COLO668 (cell line): ENCODE results near the gene ADGRB3.
"Not testable (repeated sequence)": the region's sequence is repeated elsewhere in the genome, so short reads cannot be mapped to it uniquely, and the experiment has no call there.

ENCODE experiments used
- DNase-seq: peaks from one replicate; lab custom pipeline; 2025; ENCODE audit not compliant: unreplicated experiment; lab: John Stamatoyannopoulos, UW

The ADGRB3 gene

DNA sequence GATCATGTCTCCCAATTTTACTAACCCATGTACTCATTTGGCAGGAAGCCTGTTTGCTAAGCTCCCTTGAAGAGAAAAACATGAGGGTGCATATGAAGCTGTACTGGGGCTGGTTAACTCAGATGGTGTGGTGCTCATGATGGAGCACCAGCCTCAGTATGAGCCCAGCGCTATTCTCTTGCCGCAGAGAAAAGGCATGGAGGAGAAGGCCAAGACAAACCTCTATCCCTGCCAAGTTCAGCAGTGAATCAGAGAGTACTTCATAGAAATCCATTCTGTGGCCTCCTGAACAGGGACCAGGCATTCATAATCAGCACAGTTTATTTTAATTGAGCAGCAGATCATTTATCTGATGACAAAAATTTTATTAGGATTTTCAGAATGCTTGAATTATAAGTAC, 763.6 kb downstream of the ADGRB3 start:
- no peak for DNase-seq

DNA sequence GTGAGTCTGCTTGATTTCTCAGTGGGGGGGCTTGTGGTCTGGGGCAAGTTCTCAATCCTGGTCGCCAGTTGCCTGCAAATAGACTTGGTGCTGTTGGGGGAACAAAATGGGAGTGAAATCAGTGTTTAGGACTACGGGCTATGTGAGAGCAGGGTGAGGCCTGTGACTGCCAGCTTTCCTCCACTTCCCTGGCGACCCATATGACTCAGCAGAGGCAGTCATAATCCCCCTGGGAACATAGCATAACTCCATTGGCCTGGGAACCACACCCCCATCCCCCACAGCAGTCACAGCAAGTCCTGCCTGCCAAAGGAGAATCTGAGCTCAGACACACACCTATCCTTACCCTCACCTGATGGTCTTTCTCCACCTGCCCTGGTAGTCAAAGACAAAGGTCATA, 773.8 kb downstream of the ADGRB3 start:
- no peak for DNase-seq

GRCh38 chr6:69416776-69417175, 781.7 kb downstream of the ADGRB3 start:
- no peak for DNase-seq

DNA sequence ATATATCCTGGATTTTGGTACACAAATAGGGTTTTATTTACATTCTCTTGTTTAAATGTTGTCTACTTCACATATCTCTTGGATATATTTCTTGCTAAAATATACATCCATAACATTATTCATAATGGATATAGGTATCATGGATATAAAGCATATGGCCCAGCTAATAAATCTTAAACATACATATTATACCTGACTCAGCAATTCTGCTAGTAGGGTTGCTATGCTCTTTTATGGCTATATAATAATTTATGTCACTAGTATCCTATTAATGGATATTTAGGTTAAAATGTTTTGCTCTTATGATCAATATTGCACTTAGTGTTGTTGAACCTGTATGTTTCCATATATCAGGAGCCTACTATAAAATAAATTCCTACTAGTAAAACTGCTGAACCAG, 786.2 kb downstream of the ADGRB3 start:
- DNase-seq: no peak

GRCh38 chr6:69422020-69422419, 786.9 kb downstream of the ADGRB3 start:
- no peak for DNase-seq

GRCh38 chr6:69422475-69422874, 787.4 kb downstream of the ADGRB3 start:
- peak; percentile 1 for DNase-seq

GRCh38 chr6:69423785-69424184, 788.7 kb downstream of the ADGRB3 start:
- no peak for DNase-seq

DNA sequence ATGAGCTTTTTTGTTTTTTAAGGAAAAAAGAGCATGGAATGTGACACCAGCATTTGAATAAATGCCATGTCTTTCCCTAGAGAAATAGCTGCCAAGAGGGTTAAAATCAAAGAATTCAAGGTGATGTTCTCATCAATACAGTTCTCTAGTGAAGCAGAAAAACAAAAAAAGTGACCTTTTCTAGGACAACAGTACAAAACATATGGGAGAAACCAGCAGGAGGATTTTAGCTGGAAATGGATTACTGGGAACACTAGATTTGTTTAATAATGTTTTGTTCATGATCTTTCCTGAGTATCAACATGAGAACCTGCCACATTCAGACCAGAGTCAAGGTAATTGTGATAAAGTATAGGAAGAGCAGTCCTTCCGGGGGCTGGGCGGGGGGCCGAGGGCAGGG, 789.5 kb downstream of the ADGRB3 start:
- no peak for DNase-seq

GRCh38 chr6:69427882-69428281, 792.8 kb downstream of the ADGRB3 start:
- DNase-seq: no peak

- DNase-seq: not testable (repeated sequence)
Measured at GRCh38 chr6:69432168-69432567, 797.1 kb downstream of the ADGRB3 start.

DNA sequence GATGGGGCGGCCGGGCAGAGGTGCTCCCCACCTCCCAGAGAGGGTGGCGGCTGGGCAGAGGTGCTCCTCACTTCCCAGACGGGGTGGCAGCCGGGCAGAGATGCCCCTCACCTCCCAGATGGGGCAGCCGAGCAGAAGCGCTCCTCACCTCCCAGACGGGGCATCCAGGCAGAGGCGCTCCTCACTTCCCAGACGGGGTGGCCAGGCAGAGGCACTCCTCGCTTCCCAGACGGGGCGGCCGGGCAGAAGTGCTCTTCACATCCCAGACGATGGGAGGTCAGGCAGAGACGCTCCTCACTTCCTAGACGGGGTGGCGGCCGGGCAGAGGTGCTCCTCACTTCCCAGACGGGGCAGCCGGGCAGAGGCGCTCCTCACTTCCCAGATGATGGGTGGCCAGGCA, 798.0 kb downstream of the ADGRB3 start:
- DNase-seq: not testable (repeated sequence)

DNA sequence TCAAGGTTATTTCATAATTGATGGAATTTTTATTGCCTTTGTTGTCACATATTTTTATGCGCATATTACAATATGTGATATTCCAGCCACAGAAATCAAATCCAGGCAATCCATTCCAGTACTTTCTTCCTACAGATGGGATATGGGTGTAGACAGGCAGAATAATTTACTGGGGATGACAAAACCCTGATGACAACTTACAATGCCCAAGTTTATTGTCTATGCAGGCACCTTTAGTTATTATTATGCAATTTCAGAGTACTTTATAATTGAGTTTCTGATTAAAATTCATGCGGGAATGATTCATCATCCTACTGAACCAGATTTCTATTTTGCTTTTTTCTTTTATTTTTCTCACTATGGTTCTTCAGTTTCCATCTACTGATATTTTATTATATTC, 803.0 kb downstream of the ADGRB3 start:
- no peak for DNase-seq
